Smooth muscle cell of trachea (primary cell): ENCODE results near the gene CACNA1G. TPM values are rescaled to one million over a fixed set of nuclear protein-coding genes. Genes with fewer than 3 reads are reported as not detected.

Experiments used
- total RNA-seq: library from RNA; depleted of rRNA; stranded (reverse); fragments of >200 nt; gene quantifications from 2 replicates; pipeline ENCODE4 v1.2.1, GENCODE V29; 2014

The CACNA1G gene
- 0.87 and 1.7 TPM in 2 replicates for total RNA-seq

GRCh38 chr17:50560185-50560824 is at the start of gene CACNA1G:
Gene CACNA1G (plus strand): TSS chr17:50560715. CDS start chr17:50561460, 745 bp downstream.

GRCh38 chr17:50532452-50533024 is 28.0 kb upstream of the CACNA1G start, which contains the start of gene EPN3:
Gene EPN3 (plus strand): TSS chr17:50532735. CDS start chr17:50536557, 3,822 bp downstream.

GRCh38 chr17:50547035-50547735 is 13.3 kb upstream of the CACNA1G start, which contains the start of gene SPATA20:
Gene SPATA20 (plus strand): TSS chr17:50547174. CDS start chr17:50547209, 35 bp downstream.

DNA sequence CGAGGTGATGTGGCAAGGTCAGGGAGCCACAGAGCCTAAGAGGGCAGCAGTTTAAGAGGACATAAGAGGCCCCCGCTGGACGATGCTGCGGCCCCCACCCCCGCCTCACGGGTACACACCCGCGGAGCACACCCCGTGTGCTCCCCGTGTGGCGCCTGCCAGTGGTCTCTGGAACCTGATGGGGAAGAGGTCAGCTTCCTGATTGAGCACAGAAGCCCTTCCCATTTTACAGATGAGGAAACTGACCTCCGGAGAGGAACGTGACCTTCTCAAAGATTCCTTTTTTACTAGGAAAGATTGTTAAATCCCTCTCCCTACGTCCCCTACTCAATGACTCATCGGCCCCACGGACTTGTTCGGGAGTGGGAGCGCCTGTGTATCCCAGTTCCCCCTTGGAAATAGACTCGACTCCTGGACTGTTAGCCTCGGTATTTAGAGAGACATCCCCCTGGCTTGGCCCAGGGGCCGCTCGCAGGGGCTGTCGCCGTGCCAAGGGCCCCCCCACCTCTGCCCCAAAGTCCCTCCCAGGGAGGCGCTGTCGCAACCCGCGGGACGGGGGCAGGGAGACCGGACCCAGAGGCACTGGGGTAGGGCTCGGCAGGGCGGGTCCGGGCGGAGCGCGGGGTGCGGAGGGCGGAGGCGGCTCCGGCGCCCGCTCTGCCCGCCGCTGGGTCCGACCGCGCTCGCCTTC is 73.9 kb downstream of the CACNA1G start, which contains the start of gene ABCC3:
ABCC3 (plus strand) TSS at position 658 of the 691 bp plus-strand sequence. CDS start 56 bp downstream, outside the sequence.

Other genes starting within 250 kb of the CACNA1G start
- 55.4 and 76.3 TPM in 2 replicates for gene XYLT2, start 214.6 kb upstream of the CACNA1G start, total RNA-seq
- gene MRPL27, start 187.5 kb upstream of the CACNA1G start, total RNA-seq, result 28.4 and 76.8 TPM in 2 replicates
- gene EME1, start 187.5 kb upstream of the CACNA1G start, total RNA-seq, result 0.33 and 10.9 TPM in 2 replicates
- gene LRRC59, start 163.2 kb upstream of the CACNA1G start, total RNA-seq, result 142 and 176 TPM in 2 replicates
- 27.6 and 62.0 TPM in 2 replicates for gene ACSF2, start 134.5 kb upstream of the CACNA1G start, total RNA-seq
- gene CHAD, start 91.8 kb upstream of the CACNA1G start, total RNA-seq, result not detected in 2 replicates
- gene RSAD1, start 81.9 kb upstream of the CACNA1G start, total RNA-seq, result 20.5 and 24.0 TPM in 2 replicates
- gene MYCBPAP, start 52.3 kb upstream of the CACNA1G start, total RNA-seq, result 1.5 and 2.8 TPM in 2 replicates
- under 0.01 TPM in 1 of 2 replicates, not detected in the other for gene EPN3, start 28.0 kb upstream of the CACNA1G start, total RNA-seq
- gene SPATA20, start 13.5 kb upstream of the CACNA1G start, total RNA-seq, result 90.5 and 141 TPM in 2 replicates
- 9.7 and 21.2 TPM in 2 replicates for gene ABCC3, start 74.2 kb downstream of the CACNA1G start, total RNA-seq
- gene ANKRD40, start 147.2 kb downstream of the CACNA1G start, total RNA-seq, result 33.2 and 34.8 TPM in 2 replicates
- gene LUC7L3, start 158.9 kb downstream of the CACNA1G start, total RNA-seq, result 21.2 and 29.5 TPM in 2 replicates
- not detected in 2 replicates for gene ANKRD40CL, start 206.8 kb downstream of the CACNA1G start, total RNA-seq